ENCODE results near the gene DLG4. TPM values are rescaled to one million over a fixed set of nuclear protein-coding genes. Genes with fewer than 3 reads are reported as not detected.

The DLG4 gene
- total RNA-seq, 1 experiment from 2014 or later = 38.3 TPM

GRCh38 chr17:7207120-7208001 lies 12.3 kb downstream of the DLG4 start:
- H3K9me3 Mint-ChIP-seq = no peaks in the 10 kb centered on the region
- no peak overlapping the region for H2BK20ac ChIP-seq (ENCODE audit: low read depth, low read length, poor library complexity, severe bottlenecking)
- no peak overlapping the region for H3K27ac ChIP-seq (ENCODE audit: insufficient read length, low read depth, low read length)
- peaks cover 12% of the 10 kb centered on the region; the same call in 1 of the 2 replicates for H3K4me1 ChIP-seq (ENCODE audit: insufficient read depth, low read length)
- H2BK5ac ChIP-seq (ENCODE audit: insufficient read length, low read length) = no peak overlapping the region
- no peaks in the 10 kb centered on the region for H4K20me1 ChIP-seq (ENCODE audit: control insufficient read depth, insufficient read depth, insufficient read length)
- H3K9ac ChIP-seq (ENCODE audit: extremely low read depth, insufficient read length, low read length) = no peak overlapping the region
- H3K56ac ChIP-seq (ENCODE audit: insufficient read length, low read depth, low read length) = no peak overlapping the region
- no peak overlapping the region for H2AFZ ChIP-seq (ENCODE audit: low read length)
- H3K27ac Mint-ChIP-seq = peak overlapping the region; percentile 78 to 83 (median 79); a peak in 4 of 7 replicates
- DNase-seq = peak; percentile 36
- H2BK15ac ChIP-seq (ENCODE audit: low read depth, low read length) = no peak overlapping the region
- H3K18ac ChIP-seq (ENCODE audit: insufficient read length, low read depth, low read length) = peak overlapping the region; percentile 29
- H3K14ac ChIP-seq (ENCODE audit: insufficient read depth, low read length) = peak overlapping the region; percentile 3; the same call in 1 of the 2 replicates
- no peak overlapping the region for H2BK12ac ChIP-seq (ENCODE audit: insufficient read length, low read depth, low read length)
- H3K79me2 ChIP-seq (ENCODE audit: insufficient read depth, low read length) = peaks cover 3% of the 10 kb centered on the region; the same call in 1 of the 2 replicates
- H3K4me3 Mint-ChIP-seq = peak overlapping the region; percentile 43 to 83
- no peak overlapping the region for H3K23ac ChIP-seq (ENCODE audit: insufficient read length, low read depth, low read length)
- H4K5ac ChIP-seq (ENCODE audit: insufficient read length, low read depth, low read length) = no peak overlapping the region
- H3T11ph ChIP-seq (ENCODE audit: low read length) = no peak overlapping the region
- H3K4me2 ChIP-seq (ENCODE audit: insufficient read depth, insufficient read length, low read length) = peak overlapping the region; percentile 57
- H3K27me3 ChIP-seq (ENCODE audit: insufficient read depth, low read length) = no peaks in the 10 kb centered on the region
- no peak overlapping the region for H3K4ac ChIP-seq (ENCODE audit: low read depth, low read length)
- H3K79me1 ChIP-seq (ENCODE audit: insufficient read depth, low read depth, low read length, poor library complexity, severe bottlenecking) = peaks cover 2% of the 10 kb centered on the region
- no peak overlapping the region for H4K91ac ChIP-seq (ENCODE audit: insufficient read length, low read depth, low read length)
- TF ChIP-seq, protein P1, sequence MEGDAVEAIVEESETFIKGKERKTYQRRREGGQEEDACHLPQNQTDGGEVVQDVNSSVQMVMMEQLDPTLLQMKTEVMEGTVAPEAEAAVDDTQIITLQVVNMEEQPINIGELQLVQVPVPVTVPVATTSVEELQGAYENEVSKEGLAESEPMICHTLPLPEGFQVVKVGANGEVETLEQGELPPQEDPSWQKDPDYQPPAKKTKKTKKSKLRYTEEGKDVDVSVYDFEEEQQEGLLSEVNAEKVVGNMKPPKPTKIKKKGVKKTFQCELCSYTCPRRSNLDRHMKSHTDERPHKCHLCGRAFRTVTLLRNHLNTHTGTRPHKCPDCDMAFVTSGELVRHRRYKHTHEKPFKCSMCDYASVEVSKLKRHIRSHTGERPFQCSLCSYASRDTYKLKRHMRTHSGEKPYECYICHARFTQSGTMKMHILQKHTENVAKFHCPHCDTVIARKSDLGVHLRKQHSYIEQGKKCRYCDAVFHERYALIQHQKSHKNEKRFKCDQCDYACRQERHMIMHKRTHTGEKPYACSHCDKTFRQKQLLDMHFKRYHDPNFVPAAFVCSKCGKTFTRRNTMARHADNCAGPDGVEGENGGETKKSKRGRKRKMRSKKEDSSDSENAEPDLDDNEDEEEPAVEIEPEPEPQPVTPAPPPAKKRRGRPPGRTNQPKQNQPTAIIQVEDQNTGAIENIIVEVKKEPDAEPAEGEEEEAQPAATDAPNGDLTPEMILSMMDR (conservative IDR thresholded peaks at IDR 0.05) = no peak
- peaks cover 44 to 70% of the 10 kb centered on the region in 2 experiments for H3K4me1 Mint-ChIP-seq
- peaks cover 10% of the 10 kb centered on the region for H3K23me2 ChIP-seq (ENCODE audit: insufficient read length, low read depth, low read length, poor library complexity, severe bottlenecking)
- WGBS (ENCODE audit: extremely low coverage, insufficient read length, low lambda C conversion rate) = no CpG with 5 or more reads among the region's 24 CpGs
- no peak overlapping the region for H4K8ac ChIP-seq (replicated peaks; ENCODE audit: insufficient read length, low read depth, low read length)
- H3K36me3 Mint-ChIP-seq (ENCODE audit: insufficient read depth in 1 of 3, low read depth in 3 of 3) = peaks cover 10 to 19% (median 14%) of the 10 kb centered on the region in 3 experiments; a peak in 6 of 7 replicates
- H3K27me3 Mint-ChIP-seq (ENCODE audit: low read depth) = no peaks in the 10 kb centered on the region; the same call in none of the 2 replicates
- no peak overlapping the region for H2AK5ac ChIP-seq (ENCODE audit: insufficient read length, low read length)
- H2BK120ac ChIP-seq (ENCODE audit: low read depth, low read length, poor library complexity, severe bottlenecking) = no peak overlapping the region
- H3K9me3 ChIP-seq (ENCODE audit: control insufficient read depth, low read depth, low read length) = no peaks in the 10 kb centered on the region

Measured in H9 (cell line).